HG03354 (cell line): ENCODE results near the gene VSIR.

ENCODE experiments used
- ATAC-seq: cut with Tn5 transposase; IDR thresholded peaks from one replicate; pipeline ENCODE4 v1.9.1; 2021; ENCODE audit warnings: mild to moderate bottlenecking; ENCODE audit not compliant: unreplicated experiment, poor library complexity, severe bottlenecking

VSIR gene

DNA sequence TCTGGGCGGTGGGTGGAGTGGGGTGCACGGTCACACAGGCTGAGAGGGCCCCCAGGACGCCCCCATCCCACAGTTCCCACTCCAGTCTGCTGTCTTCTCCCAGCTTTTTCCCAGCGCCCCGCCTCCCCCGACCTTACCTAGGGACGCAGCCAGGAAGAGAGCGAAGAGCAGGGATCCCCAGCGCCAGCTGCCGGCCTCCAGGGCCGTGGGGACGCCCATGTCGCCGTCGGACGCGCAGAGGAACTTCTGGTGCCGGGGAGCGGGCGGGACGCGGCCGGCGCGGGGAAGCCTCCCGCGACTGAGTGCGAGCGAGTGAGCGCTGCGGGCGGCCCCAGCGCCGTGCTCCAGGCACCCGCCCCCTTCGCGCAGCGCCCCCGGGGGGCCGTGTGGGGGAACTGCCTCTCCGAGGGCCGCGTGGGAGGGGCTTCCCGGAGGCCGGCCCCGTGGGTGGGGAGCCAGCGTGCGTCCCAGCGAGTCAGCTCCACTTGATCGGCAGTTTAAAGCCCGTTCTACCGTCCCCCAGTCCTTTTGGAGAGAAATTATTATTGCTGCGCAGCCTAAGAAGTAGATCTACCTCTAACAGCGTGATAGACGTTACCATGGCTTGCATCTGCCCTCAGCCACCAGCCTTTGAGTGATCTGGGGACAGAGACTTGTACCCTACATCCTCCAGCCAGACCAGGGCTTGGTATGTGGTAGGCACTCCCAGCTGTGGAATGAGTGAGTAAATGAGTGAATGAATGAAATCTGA lies at the start of gene VSIR:
Gene VSIR, minus strand, starts transcription at position 300 of the 751 bp plus-strand sequence. Its CDS starts 81 bp downstream, at position 219.
- peak; percentile 64 for ATAC-seq

DNA sequence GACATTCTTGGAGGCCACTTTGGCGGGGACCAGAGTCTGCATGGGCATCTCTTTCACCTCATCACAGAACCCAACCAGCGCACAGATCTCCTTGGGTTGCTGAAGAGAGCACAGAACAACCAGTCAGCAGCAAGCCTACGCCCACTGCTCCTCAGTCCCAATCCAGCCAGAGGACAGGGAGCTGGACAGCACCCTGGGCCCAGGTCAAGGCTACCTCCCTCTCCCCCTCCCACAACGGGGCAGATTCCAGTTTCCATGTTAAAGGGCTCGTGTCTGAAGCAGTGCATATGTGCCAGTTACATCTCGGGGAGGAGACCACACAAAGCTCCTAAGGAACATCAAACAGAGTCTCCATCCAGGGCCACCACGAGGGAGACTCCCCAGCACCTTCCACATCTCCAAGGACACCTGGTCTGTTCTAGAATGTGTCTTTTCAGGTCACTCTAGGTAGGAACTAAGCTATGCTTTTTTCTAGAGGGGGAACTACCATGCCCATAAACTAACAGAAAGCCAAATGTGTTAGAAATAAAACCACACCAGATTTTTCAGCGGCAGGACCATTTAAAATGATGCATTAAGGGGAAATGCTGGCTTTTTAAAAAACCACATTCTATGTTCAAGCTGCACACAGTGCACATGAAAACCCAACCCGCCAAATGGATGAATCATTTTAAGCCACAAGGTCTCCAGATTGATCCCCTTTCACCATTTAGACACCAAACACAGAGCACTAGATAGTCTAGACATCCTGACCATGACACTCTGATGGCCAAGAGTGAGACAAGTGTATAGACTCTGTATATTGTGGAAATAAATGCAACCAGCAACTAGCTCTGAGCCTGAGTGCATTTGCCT lies 48.8 kb upstream of the VSIR start:
- ATAC-seq: no peak

DNA sequence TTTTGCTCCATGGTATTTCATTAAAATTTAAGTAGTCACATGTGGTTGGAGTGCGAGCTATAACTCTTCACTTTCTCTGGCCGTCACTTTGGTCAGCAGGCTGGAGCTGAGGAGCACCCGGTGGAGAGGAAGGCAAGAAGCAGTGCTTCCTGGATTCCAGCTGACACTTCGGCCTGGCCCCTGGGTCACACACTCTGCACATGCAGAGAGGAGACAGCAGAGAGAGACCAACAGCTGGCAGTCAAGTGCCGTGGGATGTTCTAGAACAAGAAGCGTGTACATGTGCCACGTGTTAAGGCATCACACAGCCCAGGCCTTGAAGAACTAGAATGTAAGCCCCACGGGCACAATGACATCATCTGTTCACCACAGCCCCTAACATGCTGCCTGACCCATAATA lies 47.6 kb upstream of the VSIR start:
- no peak for ATAC-seq

DNA sequence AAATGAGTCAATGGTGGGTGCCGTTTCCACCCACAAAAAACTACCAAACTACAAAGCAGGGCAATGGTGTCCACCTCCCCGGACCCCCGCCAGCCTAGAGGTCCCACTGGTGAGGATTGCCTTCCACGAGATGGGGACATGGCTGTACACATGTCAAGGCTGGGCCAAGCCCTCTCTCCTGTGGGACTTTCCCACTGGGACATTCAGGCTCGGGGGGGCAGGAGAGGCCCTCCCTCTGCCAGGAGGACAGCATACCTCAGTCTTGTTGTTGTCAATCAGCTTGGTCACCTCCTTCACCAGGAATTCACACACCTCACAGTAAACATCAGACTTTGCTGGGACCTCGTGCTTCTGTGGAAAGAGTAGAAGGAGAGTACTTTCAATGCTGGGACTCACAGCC lies 46.7 kb upstream of the VSIR start:
- ATAC-seq: no peak

DNA sequence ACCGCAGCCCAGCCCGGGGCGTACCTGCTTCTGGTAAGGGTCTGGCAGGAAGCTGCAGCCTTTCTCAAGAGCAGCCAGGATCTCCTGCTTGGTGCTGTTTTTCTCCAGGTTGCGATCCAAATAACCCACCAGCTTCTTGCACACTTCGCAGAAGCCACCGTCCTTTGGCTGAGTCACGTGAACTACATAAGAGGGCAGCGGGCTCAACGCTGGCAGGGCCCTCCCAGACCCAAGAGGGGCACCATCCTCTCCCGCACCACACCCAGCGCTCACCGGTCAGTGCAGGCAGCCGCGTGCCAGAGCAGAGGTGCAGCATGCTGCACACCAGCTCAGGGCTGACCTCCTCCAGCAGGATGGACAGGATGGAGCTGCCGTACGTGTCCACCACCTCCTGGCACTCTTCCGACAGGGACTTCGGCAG lies 46.1 kb upstream of the VSIR start:
- no peak for ATAC-seq

DNA sequence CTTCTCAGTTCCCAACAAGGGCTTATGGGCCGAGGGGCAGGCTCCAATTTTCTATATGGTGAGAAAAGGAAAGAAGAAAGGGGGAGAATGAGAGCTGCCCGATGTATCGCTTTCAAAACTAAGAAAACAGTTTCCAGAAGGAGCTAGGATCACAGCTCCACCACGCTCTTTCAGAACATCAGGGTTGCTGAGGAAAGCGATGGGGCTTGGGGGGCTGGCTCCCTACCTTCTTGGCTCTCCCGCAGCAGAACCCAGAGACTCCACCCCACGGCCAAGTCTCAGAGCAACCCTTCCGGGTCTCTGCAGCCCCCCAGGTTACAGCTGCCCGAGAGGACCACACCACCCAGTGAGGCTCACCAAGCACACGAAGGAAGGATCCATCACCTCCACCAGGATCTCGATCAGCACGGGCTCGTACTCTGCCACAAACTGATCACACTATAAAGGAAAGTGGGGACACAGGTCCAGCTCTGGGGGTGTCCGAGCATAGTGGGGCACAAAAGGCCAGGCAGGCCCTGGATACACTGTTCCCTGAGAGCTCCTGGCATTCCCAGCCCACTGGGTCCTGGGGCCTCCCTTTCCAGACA lies 45.4 kb upstream of the VSIR start:
- no peak for ATAC-seq

DNA sequence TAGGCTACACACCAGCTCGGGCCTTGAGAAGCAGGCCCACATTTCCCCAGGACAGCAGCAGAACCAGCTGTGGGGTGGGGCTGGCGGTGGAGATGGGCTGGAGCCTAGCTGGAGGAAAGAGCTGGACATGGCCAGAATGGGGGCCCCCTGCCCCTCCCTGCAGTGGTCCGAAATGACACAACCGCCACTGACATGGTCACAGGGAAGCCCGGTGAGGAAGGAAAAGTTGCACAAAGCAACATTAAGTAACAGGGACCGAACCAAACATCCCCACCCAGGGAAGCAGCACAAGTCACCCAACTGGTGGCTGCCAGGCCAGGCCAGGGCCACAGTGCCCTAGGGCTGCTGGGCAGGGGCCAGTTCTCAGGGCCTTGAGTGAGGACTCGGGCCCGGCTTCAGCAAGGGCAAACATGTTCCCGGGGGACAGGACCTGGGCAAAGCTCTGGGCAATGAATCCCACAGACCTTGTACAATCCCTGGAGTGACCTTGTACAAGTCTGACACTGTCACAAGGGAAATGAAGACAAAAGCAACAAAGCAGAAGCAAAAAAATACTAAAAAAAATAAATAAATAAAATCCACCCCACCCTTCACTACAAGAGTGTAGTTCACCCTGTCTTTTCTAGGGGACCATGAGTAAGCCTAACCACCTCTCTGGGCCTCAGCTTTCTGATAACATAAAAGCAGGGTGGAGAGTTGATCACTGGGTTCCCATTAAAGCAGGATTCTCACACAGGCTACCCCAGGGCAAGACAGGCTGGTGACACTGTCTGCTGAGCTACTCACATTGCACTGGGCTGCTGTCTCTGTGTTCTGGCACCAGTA lies 44.7 kb upstream of the VSIR start:
- ATAC-seq: no peak

DNA sequence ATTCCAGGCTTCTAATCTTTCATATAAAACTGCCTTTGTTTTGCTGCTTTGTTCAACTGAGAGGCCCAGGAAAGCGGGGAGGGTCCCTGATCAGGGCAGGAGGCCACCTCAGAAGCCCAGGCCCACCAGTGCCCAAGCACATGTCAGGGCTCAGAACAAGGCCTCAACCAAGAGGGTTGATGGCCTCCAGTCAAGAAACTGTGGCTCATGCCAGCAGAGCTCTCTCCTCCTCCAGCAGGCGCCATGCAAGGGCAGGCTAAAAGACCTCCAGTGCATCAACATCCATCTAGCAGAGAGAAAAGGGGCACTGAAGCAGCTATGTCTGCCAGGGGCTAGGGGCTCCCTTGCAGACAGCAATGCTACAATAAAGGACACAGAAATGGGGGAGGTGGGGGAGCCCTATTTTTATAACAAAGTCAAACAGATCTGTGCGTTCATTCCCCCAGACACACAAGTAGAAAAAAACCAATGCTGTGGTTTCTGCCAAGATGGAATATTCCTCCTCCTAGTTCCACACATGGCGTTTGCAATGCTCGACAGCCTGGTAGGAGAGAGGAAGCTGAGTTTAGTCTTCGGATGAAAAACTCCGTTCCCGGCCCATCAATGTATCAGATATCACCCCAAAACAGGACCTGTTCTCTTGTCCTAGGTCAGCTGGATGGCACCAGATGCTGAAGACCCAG lies 43.8 kb upstream of the VSIR start:
- ATAC-seq: no peak

DNA sequence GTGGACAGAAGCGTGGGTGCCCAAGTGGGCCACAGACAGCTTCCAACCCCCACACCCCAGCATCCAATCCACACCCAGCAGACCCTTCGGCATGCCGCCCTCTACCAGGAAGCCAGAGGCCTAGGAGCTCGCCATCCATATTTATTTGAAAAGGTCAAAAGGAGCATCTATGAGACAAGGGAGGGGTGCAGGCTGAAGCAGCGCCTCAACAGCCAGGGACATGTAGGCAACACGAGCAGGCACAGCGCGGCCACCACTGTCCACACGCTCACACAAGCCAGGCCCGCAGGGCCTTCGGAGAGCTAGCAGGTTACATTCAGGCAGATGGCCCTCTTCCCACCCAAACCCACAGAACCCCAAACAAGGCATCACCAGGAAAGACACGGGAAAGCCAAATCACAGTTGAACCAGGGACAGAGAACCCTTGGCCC lies 43.1 kb upstream of the VSIR start:
- ATAC-seq: no peak

DNA sequence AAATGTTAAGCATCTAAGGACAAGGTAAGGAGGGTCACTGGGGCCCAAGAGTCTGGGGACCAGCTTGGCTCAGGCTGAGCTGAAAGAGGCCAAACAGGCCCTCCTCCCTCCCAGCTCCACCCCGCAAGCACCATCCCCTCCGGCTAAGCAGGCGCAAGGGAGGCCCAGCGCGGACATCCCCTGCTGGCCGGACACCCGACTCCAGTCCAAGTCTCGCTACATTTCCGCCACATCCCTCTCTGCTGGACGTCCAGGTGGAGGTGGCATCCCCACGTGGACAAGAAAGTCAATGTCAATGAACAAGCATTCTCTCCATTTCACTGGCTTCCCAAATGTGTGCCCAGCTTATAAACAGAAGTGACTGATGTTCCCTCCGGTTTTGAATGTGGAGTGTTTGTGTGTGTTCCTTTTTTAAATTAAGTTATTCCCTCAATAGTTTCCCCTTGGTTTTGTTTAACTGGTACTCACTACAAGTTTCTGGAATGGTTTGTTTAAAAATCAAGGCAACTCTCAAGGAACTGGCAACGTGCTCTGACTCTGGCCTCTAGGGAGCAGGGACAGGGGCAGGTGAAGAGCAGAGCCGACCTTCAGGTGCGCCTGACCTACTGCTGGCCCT lies 42.3 kb upstream of the VSIR start:
- no peak for ATAC-seq

DNA sequence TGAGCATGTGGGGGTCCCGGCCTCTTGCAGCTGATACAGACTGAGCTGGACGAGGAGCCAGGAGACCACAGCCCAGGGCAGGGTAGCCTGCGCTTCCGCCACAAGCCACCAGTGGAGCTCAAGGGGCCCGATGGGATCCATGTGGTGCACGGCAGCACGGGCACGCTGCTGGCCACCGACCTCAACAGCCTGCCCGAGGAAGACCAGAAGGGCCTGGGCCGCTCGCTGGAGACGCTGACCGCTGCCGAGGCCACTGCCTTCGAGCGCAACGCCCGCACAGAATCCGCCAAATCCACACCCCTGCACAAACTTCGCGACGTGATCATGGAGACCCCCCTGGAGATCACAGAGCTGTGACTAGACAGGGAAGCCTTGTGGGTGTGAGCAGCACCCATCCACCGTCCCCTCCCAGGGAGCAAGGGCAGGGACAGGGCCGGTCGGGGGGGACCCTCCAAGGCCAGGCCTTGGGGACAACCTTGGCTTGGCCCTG lies 41.6 kb upstream of the VSIR start:
- no peak for ATAC-seq

DNA sequence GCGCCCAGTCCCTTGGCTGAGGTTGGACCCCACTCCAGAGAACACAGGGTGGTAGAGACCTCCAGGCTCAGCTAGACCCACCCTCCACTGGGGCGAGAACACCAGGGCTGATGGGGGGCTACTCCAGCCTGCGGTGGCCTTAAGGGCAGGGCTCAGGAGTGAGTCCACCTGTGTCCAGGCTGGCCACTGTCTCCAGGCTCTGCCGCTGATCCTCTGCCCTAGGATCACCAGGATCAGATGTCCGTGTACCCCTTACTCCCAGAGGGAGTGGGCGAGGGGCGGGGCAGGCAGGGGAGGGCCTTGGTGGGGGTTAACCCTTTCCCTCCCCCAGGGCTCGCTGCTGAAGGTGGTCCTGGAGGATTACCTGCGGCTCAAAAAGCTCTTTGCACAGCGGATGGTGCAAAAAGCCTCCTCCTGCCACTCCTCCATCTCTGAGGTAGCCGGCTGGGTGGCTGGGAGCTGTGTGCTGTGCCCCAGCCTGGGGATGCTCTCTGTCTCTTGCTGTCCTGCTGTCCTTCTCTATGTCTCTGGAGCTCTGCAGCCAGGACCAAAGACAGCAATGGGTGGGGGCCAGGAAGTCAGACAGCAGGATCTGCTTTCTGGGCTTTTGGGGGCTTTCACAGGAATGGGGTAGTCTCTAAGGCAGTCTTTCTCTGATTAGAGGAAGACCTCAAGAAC lies 39.7 kb upstream of the VSIR start:
- no peak for ATAC-seq

DNA sequence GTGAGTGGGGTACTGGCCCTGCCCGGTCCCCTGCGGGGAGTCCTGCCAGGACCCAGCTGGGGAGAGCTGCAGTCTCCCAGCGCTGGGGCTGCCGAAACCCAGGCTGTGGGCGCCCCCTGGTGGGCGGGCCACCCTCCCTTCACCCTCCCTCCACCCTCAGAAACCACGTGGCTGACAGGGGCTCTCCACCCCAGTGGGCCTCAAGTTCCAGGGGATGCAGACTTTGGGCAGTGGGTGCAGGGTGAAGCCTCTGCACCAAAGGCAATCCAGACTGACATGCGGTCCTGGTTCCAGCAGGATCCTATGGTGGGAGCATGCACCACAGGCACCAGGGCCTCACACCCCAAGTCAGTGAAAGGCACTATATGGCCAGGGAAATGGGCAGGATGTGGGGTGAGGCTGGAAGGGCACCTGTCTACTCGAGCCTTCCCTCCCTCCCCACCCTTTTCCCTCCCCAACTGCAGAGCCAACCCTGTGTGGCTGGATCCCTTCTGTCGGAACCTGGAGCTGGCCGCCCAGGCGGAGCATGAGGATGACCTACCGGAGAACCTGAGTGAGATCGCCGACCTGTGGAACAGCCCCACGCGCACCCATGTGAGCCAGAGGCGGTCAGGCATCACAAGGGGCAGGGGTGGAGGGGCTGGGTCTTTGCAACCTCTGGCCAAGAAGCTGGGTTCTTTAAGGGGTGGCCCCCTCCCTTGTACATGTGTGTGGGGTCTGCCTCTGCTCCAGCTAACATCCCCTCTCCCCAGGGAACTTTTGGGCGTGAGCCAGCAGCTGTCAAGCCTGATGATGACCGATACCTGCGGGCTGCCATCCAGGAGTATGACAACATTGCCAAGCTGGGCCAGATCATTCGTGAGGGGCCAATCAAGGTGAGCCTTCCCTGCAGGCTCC lies 38.9 kb upstream of the VSIR start:
- ATAC-seq: peak; percentile 78

DNA sequence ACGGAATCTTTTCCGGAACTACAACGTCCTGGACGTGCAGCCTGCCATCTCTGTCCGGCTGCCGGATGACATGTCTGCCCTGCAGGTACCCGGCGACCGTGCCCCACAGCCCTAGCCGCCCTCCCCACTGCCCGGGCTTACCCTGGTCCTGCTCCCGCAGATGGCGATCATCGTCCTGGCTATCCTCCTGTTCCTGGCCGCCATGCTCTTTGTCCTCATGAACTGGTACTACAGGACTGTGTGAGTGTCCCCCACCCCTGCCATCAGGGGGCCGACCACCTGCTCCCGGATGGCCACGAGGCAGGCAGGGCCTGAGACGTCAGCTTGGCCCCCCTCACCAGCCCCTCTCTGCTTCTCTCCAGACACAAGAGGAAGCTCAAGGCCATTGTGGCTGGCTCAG lies 38.0 kb upstream of the VSIR start:
- no peak for ATAC-seq

DNA sequence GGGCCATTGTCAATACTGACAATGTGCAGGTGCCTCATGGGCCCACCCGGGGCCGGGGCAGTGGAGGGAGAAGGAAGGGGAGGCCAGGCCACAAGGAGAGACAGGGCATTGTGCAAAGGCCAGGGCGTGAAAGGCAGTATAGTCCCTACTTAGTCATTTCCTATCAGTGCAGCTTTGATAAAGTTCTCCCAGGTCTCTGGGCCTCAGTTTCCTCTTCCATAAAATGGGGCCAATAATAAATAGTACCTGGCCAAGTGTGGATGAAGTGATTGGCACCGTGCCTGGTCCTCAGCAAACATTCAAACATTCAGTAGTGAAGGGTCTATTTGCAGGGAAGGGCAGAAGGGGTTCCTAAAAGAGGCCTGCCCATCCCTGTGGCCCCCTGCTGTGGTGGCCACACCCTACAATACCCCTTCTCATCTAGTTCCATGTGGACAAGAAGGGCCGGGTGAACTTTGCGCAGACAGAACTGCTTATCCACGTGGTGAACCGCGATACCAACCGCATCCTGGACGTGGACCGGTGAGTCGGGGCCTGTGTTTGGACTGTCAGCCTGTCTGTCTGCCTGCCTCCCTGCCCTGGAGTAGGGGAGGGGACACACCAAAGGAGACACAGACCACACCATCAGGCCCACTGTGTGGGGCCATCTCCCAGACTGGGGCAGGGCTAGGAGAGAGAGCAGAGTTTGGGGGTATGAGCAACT lies 36.9 kb upstream of the VSIR start:
- no peak for ATAC-seq

DNA sequence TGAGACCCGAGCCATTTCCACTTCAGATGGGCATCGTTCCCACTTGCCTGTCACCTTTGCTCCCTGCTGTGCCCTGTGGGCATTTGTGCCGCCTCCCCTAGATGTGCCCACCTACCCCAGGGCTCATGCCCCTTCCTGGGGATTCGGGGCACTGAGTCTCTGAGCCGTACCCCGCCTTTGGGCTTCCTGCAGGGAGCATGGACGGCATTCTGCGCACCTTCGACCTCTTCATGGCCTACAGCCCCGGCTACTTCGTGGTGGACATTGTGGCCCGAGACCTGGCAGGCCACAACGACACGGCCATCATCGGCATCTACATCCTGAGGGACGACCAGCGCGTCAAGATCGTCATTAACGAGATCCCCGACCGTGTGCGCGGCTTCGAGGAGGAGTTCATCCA lies 36.3 kb upstream of the VSIR start:
- ATAC-seq: no peak
